GM19025 (cell line): Measurements from ENCODE around the gene ATF7IP2.
"Not testable (repeated sequence)": the region's sequence is repeated elsewhere in the genome, so short reads cannot be mapped to it uniquely, and the experiment has no call there.

Experiments
- ATAC-seq: cut with Tn5 transposase; IDR thresholded peaks from one replicate; pipeline ENCODE4 v1.9.1; 2021; ENCODE audit warnings: mild to moderate bottlenecking, low read depth, moderate library complexity; ENCODE audit not compliant: unreplicated experiment

The ATF7IP2 gene

DNA sequence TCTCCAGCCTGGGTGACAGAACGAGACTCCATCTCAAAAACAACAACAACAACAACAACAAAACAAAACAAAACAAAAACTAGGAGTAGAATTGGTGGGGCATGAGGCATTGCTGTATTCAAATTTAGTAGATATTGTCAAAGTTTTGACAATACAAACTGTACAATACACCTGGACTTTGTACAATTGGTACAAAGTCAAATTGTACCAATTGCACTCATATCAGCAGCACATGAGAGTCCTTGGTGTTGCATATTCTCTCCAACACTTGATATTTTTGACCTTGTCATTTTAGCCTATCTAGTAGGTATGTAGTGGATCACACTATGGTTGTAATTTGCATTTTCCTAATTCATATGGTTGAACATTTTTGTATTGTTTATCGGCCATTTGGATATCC is 14.3 kb upstream of the ATF7IP2 start:
- ATAC-seq: no peak

DNA sequence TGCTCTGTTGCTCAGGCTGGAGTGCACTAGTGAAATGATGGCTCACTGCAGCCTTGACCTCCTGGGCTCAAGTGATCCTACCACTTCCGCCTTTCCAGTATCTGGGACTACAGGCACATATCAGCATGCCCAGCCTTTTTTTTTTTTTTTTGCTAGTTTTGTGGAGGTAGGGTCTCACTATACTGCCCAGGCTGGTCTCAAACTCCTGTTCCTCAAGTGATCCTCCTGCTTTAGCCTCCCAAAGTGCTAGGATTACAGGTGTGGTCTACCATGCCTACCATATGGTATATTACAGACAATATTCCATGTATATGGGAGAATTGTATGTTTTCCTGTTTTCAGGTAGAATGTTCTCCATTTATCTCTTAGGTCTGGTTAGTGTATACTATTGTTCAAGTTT is 12.3 kb upstream of the ATF7IP2 start:
- no peak for ATAC-seq

DNA sequence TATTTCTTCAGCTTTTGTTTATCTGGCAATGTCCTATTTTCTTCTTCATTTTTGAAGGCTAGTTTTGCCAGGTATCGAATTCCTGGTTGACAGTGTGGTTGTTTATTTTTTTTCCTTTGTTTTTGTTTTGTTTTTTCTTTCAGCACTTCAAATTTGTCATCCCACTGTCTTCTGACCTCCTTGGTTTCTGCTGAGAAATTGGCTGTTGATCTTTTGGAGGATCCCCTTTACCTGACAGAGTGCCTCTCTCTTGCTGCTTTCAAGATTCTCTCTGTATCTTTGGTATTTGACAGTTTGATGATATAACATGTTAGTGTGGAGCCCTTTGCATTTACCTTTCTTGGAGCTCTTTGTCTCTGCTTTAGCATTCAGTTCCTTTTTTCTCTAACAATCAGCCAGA is 9.6 kb upstream of the ATF7IP2 start:
- no peak for ATAC-seq

DNA sequence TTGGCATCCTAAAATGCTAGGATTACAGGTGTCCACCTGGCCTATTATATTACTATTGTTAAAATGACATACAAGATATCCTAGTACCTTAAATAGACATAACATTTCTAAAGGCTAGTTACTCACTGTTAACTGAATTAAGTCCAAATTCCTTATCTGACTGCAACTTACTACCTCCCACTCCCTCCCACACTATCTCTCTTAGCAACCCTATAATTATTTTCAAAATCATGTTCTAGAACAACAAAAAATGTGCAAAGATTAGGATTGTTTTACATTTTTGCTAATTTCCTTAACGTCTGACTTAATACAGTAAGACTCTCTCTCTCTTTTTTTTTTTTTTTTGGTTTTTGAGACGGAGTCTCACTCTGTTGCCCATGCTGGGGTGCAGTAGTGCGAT is 2.2 kb upstream of the ATF7IP2 start:
- no peak for ATAC-seq

DNA sequence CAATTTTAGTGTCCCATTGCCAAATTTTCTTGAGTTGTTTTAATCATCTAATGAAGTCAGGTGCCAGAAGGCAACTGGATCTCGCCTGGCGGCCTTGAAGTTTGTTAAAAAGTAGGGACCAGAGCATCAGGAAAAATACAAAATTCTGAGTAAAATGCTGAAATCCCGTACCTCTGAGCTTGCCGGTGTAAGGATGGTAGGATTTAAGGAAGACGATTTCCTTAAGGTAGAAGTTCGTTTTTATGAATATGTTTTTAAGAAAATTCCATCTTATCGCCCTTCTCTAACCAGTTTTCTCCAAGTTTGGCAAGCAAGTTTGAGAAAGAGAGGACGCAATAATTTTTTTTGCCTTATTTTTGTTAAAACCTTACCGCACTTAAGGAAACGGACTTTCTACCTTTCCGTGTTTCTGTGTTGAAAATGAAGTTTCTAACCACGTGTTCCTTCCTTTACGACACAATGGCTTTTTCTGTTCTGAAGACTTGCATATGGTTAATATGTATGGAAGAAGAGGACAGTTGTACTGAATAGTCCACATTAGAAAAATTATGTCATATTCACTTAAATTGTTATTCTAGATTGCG is 748 bp downstream of the ATF7IP2 start:
- no peak for ATAC-seq

DNA sequence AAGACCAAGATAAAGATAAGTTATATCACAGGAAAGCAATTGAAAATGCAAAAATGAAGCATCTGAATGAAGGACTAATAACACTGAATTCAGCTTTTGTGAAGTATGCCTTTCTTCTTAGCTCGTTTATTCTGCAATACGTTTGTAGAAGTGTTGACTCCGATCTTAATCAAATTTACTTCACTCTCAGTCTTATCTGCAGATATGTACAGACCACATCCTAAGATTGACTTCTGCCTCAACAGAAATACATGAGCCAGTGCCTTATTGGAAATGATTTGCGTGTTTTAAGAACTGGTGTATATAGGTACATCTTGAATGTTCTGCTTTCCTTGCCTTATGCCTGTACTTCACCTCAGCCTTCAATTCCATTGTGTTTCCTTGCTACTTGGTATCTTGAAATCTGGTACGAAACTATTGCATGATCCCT is 1.3 kb downstream of the ATF7IP2 start:
- no peak for ATAC-seq

DNA sequence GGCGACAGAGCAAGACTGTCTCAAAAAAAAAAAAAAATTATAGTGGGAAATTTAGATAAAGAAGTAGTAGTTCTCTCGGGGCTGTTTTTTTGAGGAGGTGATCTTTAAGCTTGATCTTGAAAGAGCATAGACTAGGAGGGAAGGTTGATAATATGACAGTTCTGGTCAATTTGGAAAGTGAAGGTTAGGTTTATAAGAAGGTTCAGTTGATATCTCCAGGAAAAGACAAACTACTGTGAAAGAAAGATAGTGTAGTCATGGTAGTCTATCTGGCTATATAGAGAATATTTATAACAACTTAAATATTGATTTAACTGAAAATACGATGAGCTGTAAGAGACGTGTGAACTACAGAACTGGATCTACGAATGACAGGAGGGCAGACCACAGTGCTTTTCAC is 3.1 kb downstream of the ATF7IP2 start:
- ATAC-seq: no peak

DNA sequence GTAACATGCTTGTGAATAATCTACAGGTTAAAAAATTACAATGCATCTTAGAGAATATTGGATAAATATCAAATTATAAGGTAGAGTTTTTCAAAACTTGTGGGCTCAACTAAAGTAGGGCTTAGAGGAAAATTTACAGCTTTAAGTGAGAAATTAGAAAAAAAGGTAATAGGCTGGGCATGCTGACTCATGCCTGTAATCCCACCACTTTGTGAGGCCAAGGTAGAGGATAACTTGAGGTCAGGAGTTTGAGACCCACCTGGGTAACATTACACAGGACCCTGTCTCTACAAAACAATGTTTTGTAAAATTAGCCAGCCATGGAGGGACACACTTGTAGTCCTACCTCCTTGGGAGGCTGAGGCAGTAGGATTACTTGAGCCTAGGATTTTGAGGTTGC is 4.5 kb downstream of the ATF7IP2 start:
- no peak for ATAC-seq

DNA sequence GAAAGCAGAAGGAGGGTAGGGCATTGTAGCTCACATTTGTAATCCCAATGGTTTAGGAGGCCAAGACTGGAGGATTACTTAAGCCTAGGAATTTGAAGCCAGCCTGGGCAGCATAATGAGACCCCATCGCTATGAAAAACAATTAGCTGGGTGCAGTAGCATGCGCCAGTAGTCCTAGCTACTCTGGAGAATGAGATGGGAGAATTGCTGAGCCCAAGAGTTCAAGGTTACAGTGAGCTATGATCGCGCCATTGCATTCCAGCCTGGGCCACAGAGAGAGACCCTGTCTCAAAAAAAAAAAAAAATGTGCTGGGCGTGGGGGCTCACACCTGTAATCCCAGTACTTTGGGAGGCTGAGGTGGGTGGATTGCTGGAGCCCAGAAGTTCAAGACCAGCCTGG is 5.0 kb downstream of the ATF7IP2 start:
- ATAC-seq: no peak

DNA sequence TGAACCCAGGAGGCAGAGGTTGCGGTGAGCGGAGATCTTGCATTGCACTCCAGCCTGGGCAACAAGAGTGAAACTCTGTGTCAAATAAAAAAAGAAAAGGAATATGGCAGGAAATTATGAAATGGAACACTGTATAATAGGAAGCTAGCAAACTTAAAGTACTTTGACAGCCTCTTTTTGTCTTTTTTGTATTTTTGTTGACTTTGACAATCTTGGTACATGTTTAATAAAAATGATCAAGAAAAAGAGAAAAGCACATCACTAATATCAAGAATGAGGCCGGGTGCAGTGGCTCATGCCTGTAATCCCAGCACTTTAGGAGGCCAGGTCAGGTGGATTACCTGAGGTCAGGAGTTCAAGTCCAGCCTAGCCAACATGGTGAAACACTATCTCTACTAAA is 5.5 kb downstream of the ATF7IP2 start:
- no peak for ATAC-seq

DNA sequence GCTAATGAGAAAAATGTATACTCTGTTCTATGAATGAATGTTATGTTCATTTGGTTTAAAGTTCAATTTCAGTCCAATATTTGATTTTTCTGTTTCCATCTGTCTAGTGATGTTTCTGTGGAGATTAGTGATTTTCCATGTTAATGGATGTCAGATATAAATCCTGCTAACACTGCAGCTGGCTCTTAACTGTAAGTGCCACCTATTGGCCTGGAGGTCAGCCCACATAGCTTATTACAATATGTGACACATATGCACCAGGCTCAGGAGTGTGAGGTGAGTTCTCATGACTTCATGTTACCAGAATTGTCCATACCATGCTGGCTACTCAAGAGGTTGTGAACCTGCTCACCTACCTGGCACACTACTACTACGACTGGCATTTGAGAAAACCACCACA is 17.1 kb downstream of the ATF7IP2 start:
- ATAC-seq: no peak

DNA sequence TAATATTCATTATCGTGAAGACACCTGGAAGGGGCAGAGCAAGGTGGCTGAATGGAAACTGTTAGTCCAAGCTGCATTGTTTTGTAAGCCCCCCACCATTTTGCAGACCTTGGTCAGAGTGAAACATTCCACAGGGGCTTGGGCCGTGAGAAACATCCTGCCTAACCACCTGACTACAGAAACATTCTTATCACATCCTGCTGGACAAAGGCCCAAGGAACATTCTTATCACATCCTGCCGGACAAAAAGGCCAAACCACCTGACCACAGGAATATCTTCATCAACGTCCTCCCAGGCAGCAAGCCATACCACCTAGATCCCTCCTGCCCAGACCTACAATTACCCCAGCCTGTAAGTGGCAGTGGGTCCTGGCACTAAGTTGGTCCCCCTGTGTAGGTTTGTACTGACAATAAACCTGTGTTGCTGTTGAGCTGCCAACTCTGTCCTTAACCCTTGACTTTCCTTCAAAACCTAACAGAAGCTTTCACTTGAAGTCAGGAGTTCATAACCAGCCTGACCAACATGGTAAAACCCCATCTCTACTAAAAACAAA is 19.6 kb downstream of the ATF7IP2 start:
- no peak for ATAC-seq

DNA sequence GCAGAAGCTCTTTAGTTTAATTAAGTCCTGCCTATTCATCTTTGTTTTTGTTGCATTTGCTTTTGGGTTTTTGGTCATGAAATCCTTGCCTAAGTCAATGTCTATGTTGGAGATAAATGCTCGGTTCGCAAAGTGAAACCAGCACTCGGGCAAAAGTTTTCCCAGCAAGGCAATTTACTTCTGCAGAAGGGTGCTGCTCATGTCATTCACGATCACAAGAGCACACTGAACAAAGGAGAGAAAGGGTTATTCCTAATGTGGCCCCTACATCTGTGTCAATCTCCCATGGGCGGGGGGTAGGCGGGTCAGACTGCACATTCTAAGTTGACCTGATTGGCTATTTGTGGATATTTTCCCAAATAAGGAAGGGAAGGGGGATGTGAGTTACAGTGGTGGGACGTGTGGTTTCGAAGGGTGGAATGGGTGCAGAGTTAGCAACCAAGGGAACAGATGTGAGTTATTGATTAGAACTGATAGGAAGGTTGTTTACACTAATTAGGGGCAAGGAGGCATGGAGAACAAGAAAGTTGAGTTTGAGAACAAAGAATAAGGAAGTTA is 23.0 kb downstream of the ATF7IP2 start:
- ATAC-seq: no peak

DNA sequence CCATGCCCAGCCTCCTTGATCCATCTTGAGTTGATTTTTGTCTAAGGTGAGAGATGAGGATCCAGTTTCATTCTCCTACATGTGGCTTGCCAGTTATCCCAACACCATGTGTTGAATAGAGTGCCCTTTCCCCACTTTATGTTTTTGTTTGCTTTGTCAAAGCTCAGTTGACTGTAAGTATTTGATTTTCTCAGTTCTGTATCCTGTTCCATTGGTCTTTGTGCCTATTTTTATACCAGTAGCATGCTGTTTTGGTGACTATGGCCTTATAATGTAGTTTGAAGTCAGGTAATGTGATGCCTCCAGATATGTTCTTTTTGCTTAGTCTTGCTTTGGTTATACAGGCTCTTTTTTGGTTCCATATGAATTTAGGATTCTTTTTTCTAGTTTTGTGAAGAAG is 23.9 kb downstream of the ATF7IP2 start:
- ATAC-seq: not testable (repeated sequence)

DNA sequence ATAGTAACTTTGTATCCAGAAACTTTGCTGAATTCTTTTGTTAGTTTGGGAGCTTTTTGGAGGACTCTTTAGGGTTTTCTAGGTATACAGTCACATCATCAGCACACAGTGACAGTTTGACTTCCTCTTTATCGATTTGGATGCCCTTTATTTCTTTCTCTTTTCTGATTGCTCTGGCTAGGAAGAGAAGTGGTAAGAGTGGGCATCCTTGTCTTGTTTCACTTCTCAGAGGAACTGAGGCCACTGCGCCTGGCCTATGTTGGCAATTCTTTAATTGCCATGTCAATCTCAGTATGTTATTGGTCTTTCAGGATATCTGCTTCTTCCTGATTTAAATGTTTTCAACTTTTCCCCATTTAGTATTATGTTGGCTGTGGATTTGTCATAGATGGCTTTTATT is 24.6 kb downstream of the ATF7IP2 start:
- ATAC-seq: no peak

DNA sequence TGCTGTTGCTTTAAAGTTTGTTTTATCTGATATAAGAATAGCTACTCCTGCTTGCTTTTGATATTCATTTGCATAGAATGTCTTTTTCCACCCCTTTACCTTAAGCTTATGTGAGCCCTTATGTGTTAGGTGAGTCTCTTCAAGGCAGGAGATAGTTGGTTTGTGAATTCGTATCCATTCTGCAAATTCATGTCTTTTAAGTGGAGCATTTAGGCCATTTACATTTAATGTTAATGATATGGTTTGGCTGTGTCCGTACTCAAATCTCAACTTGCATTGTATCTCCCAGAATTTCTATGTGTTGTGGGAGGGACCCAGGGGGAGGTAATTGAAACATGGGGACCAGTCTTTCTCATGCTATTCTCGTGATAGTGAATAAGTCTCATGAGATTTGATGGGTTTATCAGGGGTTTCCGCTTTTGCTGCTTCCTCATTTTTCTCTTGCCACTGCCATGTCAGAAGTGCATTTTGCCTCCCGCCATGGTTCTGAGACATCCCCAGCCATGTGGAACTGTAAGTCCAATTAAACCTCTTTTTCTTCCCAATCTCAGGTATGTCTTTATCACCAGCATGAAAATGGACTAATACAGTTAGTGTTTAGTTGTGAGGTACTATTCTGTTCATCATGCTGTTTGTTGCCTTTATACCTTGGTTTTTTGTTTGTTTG is 27.2 kb downstream of the ATF7IP2 start:
- ATAC-seq: no peak

DNA sequence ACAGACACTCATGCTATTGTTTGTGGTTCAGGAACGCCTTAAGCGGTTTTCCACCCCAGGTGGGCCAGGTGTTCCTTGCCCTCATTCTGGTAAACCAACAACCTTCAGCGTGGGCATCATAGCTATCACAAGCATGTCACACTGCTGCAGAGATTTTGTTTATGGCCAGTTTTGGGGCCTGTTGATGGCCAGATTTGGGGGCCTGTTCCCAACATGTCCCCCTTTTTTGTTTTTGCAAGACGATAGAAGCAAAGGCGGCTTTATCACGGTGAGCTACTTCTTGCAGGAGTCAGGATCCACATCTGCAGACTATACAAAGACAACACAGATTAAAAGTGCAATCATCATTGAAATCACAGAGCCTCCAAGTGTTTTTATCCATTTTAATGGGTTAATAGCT is 32.3 kb downstream of the ATF7IP2 start:
- not testable (repeated sequence) for ATAC-seq

DNA sequence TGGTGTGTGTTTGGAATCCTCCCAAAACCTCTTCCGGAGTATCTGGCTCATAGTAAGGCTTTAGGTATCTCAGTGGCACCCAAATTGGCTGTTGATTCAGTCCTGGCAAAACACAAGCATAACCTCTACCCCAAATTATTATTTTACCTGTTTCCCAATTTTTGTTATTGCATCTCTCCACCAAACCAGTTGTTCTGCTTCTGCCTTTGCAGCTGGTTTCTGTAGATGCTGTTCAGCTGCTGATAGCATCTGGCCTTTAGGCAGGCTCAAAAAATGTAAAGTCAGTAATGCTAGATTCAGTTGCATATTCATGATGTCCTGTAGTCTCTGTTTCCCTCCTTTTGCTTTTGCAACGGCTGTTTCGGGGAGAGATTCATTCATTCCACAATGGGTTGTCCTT is 33.8 kb downstream of the ATF7IP2 start:
- no peak for ATAC-seq

DNA sequence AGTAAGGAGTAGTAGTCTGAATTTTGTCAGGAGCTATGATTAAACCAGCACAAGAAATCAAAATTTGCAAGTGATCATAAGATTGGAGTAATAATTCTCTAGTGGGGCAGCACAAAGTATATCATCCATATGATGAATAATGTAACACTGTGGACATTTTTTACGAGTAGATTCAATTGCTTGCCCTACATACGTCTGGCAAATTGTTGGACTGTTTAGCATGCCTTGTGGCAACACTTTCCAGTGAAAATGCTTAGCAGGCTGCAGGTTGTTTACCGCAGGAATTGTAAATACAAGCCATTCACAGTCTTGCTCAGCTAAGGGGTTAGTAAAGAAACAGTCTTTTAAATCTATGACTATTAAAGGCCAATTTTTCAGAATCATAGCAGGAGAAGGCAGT is 35.7 kb downstream of the ATF7IP2 start:
- ATAC-seq: no peak

DNA sequence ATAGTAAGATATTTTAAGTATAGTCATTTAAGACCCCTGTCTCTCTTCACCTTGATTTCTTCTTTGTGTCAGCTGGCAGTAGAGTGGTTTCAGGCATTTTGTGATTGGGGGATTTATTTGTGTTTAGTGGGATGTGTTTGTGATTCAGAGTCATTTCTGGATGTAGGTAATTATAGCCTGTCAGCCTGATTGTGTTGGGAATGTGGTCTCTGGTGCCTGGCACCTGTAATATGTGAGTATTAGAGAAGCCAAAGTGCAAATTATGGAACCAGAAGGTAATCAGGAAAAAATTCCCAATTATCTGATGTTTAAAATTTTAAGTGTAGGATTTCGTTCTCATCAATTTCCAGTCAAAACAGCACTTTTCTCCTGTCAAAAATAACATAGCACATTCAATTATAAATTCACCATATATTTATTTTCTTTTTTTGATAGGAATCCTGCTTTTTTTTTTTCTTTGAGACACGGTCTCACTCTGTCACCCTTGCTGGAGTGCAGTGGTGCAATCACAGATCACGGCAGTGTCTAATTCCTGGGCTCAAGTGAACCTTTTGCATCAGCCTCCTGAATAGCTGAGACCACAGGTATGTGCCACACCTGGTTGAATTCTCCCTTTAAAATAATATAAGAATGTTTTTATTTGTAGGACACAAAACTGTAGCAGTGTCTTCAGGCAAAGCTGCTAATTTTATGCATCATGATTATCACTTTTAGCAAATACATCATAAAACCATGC is 42.7 kb downstream of the ATF7IP2 start:
- ATAC-seq: no peak

DNA sequence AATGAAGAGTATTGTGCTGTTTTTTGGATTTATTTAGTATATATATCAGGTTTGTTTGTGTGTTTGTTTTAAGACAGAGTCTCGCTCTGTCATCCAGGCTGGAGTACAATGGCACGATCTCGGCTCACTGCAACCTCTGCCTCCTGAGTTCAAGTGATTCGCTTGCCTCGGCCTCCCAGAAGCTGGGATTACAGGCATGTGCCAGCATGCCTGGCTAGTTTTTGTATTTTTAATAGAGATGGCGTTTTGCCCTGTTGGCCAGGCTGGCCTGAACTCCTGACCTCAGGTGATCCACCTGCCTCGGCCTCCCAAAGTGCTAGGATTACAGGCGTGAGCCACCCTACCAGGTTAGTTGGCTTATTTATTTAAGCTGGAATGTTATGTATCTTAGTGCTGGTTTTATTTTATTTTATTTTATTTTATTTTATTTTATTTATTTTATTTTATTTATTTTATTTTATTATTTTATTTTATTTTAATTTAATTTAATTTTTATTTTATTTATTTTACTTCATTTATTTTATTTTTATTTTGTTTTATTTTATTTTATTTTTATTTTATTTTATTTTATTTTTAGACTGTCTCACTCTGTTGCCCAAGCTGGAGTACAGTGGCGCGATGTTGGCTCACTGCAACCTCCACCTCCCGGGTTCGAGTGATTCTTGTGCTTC is 43.6 kb downstream of the ATF7IP2 start:
- not testable (repeated sequence) for ATAC-seq
